ENCODE measurements around the gene MAP4K4. TPM values are rescaled to one million over a fixed set of nuclear protein-coding genes. Genes with fewer than 3 reads are reported as not detected.

MAP4K4 gene
- total and polyA plus RNA-seq, 8 donors, result 80.2 to 143 (median 129) TPM

DNA sequence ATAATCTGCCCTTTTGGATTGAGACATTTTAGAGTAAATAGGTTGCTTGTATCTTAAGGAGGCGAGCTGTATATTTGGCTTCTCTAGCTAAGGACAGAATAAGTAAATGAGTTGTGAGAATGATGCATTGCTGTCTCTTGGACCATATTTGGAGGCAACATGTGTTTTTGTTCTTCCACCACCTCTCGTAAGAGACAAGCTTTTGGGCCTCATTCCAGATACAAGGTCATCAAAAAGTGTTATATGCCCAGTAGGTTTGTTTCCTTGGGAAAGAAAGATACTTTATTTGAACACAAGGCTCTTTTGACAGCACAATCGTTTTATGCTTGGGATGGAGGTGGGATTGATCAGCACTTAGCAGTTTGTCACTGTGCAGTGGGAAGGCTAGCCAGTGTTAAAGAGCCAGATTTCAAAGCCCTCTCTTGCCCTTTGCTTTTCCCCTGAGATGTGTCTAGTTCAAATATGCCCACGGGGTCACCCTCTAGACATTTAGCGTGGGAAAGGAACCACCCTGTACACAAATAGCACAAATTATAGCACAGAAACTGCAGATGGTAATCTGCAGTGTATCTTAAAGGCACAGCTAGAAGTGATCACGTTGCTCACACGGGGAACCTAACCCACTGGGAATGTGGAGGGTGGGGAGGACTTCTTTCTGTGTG, 131.3 kb downstream of the MAP4K4 start:
- peaks cover 0 to 47% of the 10 kb centered on the region in 2 donors for H3K36me3 ChIP-seq
- H3K4me3 ChIP-seq, result no peak overlapping the region
- no peaks in the 10 kb centered on the region for H3K27me3 ChIP-seq
- TF ChIP-seq, protein P1, sequence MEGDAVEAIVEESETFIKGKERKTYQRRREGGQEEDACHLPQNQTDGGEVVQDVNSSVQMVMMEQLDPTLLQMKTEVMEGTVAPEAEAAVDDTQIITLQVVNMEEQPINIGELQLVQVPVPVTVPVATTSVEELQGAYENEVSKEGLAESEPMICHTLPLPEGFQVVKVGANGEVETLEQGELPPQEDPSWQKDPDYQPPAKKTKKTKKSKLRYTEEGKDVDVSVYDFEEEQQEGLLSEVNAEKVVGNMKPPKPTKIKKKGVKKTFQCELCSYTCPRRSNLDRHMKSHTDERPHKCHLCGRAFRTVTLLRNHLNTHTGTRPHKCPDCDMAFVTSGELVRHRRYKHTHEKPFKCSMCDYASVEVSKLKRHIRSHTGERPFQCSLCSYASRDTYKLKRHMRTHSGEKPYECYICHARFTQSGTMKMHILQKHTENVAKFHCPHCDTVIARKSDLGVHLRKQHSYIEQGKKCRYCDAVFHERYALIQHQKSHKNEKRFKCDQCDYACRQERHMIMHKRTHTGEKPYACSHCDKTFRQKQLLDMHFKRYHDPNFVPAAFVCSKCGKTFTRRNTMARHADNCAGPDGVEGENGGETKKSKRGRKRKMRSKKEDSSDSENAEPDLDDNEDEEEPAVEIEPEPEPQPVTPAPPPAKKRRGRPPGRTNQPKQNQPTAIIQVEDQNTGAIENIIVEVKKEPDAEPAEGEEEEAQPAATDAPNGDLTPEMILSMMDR (IDR thresholded peaks at IDR 0.05), result no peak
- H3K9me3 ChIP-seq, result no peaks in the 10 kb centered on the region
- intact Hi-C loops (cut with DNase I), result loop anchor here in 1 of 2 donors (10.0 kb wide), 2 partner anchors 54 to 304 kb away; no protein-coding TSS in a partner anchor
- no peak for ATAC-seq
- H3K27ac ChIP-seq, result peak overlapping the region in 1 of 2 donors; percentile 21
- H3K4me1 ChIP-seq, result peaks cover 2 to 46% of the 10 kb centered on the region in 2 donors
- peak in 2 of 4 donors; percentile 88 to 90 for DNase-seq

- H3K9me3 ChIP-seq, result no peaks in the 10 kb centered on the region
- H3K4me1 ChIP-seq, result peaks cover 2 to 46% of the 10 kb centered on the region in 2 donors
- DNase-seq, result no peak
- peak overlapping the region; percentile 20 to 21 for H3K27ac ChIP-seq
- no peak overlapping the region for H3K4me3 ChIP-seq
- intact Hi-C loops (cut with DNase I), result loop anchor here in 1 of 2 donors (10.0 kb wide), 2 partner anchors 55 to 305 kb away; no protein-coding TSS in a partner anchor
- ATAC-seq, result no peak
- peaks cover 0 to 50% of the 10 kb centered on the region in 2 donors for H3K36me3 ChIP-seq
- no peaks in the 10 kb centered on the region for H3K27me3 ChIP-seq
- TF ChIP-seq, protein P1 (IDR thresholded peaks at IDR 0.05), result no peak
Observed at GRCh38 chr2:101829429-101829828, 131.9 kb downstream of the MAP4K4 start.

- intact Hi-C loops (cut with DNase I), result loop anchor here in 1 of 2 donors (5.0 kb wide), 1 partner anchor 133 kb away; the partner anchor contains the start of gene MAP4K4
- H3K4me3 ChIP-seq, result no peak overlapping the region
- ATAC-seq (no peak), DNase-seq (no peak)
- H3K36me3 ChIP-seq, result peaks cover 0 to 56% of the 10 kb centered on the region in 2 donors
- no peaks in the 10 kb centered on the region for H3K9me3 ChIP-seq
- no peaks in the 10 kb centered on the region for H3K27me3 ChIP-seq
- peak overlapping the region in 1 of 2 donors; percentile 3 for H3K27ac ChIP-seq
- TF ChIP-seq, protein P1 (IDR thresholded peaks at IDR 0.05), result no peak
- peaks cover 2 to 46% of the 10 kb centered on the region in 2 donors for H3K4me1 ChIP-seq
Observed at GRCh38 chr2:101830146-101830545, 132.6 kb downstream of the MAP4K4 start.

DNA sequence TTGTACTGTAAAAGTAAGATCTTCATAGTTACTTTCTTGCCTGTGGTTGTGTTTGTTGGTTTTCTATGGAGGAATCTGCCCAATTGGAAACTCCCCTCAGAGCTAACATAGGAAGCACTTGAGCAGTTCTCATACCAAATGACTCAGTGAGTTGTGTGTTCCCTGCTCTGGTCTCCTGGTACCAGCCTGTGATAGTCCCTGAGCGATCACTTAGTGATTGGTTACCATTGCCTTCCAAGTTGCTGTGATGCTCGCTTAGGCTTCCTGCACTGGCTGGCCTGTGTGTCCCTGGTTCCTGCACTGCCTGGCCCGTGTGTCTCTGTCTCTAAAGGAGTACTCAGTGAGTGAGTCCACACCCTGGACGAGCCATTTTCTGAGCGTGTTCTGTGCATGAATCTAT, 133.0 kb downstream of the MAP4K4 start:
- peak overlapping the region in 1 of 2 donors; percentile 3 for H3K27ac ChIP-seq
- H3K36me3 ChIP-seq, result peaks cover 0 to 56% of the 10 kb centered on the region in 2 donors

More for the DNA sequence above, 133.0 kb downstream of the MAP4K4 start:
- intact Hi-C loops (cut with DNase I), result loop anchor here in 1 of 2 donors (5.0 kb wide), 1 partner anchor 133 kb away; the partner anchor contains the start of gene MAP4K4
- ATAC-seq, result peak; percentile 68
- Histone ChIP-seq H3K27me3 (no peaks in the 10 kb centered on the region), H3K4me3 (no peak overlapping the region), H3K9me3 (no peaks in the 10 kb centered on the region), H3K4me1 (peaks cover 2 to 46% of the 10 kb centered on the region in 2 donors)
- DNase-seq, result no peak
- TF ChIP-seq, protein P1 (IDR thresholded peaks at IDR 0.05), result no peak

Measured in left lung (tissue), 10 donors.